Mesothelial cell of epicardium (in vitro differentiated cells): Measurements from ENCODE around the gene WDR70. TPM values are rescaled to one million over a fixed set of nuclear protein-coding genes. Genes with fewer than 3 reads are reported as not detected.
"Not testable (repeated sequence)": the region's sequence is repeated elsewhere in the genome, so short reads cannot be mapped to it uniquely, and the experiment has no call there.

ENCODE experiments used
- DNase-seq, 2 experiments: peaks; one replicate each; pipeline ENCODE4 v3.0.0; 2021; ENCODE audit warnings: low spot score in 2 of 2; ENCODE audit not compliant: unreplicated experiment in 2 of 2
- H3K27ac Mint-ChIP-seq: 2 replicates; pipeline ENCODE4 v1.8.0; 2021; ENCODE audit warnings: mixed read lengths
- H3K27me3 Mint-ChIP-seq: 2 replicates; pipeline ENCODE4 v1.8.0; 2021; ENCODE audit warnings: low read depth, mixed read lengths
- H3K36me3 Mint-ChIP-seq: 2 replicates; pipeline ENCODE4 v1.8.0; 2021; ENCODE audit warnings: mixed read lengths
- H3K4me1 Mint-ChIP-seq: 2 replicates; pipeline ENCODE4 v1.8.0; 2021; ENCODE audit warnings: mixed read lengths
- H3K4me3 Mint-ChIP-seq: 2 replicates; pipeline ENCODE4 v1.8.0; 2021; ENCODE audit warnings: mild to moderate bottlenecking, moderate library complexity, mixed read lengths
- H3K9me3 Mint-ChIP-seq: 2 replicates; pipeline ENCODE4 v1.8.0; 2021; ENCODE audit warnings: mixed read lengths
- total RNA-seq: library from RNA; stranded (reverse); gene quantifications from 3 replicates; pipeline ENCODE4 v1.2.1, GENCODE V29; 2021
- TF ChIP-seq, protein P1 (sequence below): fragments of 200-600 bp; sonication (generic); IDR thresholded peaks from one replicate; pipeline ENCODE4 v1.5.0; 2021; ENCODE audit warnings: antibody characterized with exemption; ENCODE audit not compliant: unreplicated experiment

Gene WDR70
- total RNA-seq, 1 donor from 2014 or later = 47.8 TPM

DNA sequence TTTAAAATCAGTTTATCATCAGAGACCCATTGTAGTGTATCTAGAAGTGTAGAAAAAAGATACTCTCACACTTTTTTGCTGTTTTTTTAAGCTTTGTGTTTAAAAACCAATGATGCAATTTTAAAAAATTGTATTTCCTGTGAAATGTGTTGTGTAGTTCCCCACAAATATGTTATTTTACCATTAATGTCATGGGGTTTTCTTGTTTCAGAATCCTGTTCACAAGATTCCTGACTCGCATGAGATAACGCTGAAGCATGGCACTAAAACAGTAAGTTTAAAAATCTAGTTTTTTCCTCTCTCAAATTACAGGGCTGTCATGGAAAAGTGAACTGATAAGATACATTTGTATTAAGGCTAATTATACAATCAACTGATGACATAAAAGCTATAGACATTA, 58.6 kb downstream of the WDR70 start:
- H3K9me3 Mint-ChIP-seq = no peaks in the 10 kb centered on the region
- TF ChIP-seq, protein P1, sequence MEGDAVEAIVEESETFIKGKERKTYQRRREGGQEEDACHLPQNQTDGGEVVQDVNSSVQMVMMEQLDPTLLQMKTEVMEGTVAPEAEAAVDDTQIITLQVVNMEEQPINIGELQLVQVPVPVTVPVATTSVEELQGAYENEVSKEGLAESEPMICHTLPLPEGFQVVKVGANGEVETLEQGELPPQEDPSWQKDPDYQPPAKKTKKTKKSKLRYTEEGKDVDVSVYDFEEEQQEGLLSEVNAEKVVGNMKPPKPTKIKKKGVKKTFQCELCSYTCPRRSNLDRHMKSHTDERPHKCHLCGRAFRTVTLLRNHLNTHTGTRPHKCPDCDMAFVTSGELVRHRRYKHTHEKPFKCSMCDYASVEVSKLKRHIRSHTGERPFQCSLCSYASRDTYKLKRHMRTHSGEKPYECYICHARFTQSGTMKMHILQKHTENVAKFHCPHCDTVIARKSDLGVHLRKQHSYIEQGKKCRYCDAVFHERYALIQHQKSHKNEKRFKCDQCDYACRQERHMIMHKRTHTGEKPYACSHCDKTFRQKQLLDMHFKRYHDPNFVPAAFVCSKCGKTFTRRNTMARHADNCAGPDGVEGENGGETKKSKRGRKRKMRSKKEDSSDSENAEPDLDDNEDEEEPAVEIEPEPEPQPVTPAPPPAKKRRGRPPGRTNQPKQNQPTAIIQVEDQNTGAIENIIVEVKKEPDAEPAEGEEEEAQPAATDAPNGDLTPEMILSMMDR = no peak
- no peak for DNase-seq
- H3K4me3 Mint-ChIP-seq = no peak overlapping the region
- peaks cover 4% of the 10 kb centered on the region for H3K36me3 Mint-ChIP-seq
- no peak overlapping the region for H3K27ac Mint-ChIP-seq
- peaks cover 17% of the 10 kb centered on the region for H3K4me1 Mint-ChIP-seq
- H3K27me3 Mint-ChIP-seq = no peaks in the 10 kb centered on the region

DNA sequence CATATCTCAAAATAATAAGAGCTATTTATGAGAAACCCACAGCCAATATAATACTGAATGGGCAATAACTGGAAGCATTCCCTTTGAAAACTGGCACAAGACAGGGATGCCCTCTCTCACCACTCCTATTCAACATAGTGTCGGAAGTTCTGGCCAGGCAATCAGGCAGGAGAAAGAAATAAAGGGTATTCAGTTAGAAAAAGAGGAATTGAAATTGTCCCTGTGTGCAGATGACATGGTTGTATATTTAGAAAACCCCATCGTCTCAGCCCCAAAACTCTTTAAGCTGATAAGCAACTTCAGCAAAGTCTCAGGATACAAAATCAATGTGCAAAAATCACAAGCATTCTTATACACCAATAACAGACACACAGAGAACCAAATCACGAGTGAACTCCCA, 66.7 kb downstream of the WDR70 start:
- peaks cover 50% of the 10 kb centered on the region for H3K36me3 Mint-ChIP-seq
- peaks cover 16% of the 10 kb centered on the region for H3K9me3 Mint-ChIP-seq
- H3K4me1 Mint-ChIP-seq, H3K27me3 Mint-ChIP-seq, H3K4me3 Mint-ChIP-seq, DNase-seq, H3K27ac Mint-ChIP-seq: not testable (repeated sequence)

DNA sequence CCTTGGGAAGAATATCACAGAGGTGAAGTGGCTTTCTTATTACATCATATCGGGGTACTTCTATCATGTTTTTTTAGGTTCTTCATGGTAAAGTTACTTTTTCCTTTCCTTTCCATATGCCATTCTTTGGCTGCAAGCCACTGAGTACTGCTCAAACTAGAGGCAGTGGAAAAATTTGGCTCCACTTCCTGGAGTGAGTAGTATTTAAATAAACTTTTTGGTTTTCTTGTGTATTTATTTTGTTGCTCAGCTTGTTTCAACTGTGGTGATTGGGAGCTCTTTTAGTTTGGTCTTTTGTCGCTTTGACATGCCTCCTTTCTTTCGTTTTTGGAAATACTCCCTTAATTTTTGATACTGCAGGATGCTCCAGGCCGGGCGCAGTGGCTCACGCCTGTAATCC, 69.8 kb downstream of the WDR70 start:
- Mint-ChIP-seq H3K36me3 (peaks cover 65% of the 10 kb centered on the region), H3K4me1 (no peaks in the 10 kb centered on the region), H3K27ac (no peak overlapping the region), H3K4me3 (no peak overlapping the region), H3K27me3 (no peaks in the 10 kb centered on the region), H3K9me3 (peaks cover 23% of the 10 kb centered on the region)
- TF ChIP-seq, protein P1 = no peak
- DNase-seq = no peak

DNA sequence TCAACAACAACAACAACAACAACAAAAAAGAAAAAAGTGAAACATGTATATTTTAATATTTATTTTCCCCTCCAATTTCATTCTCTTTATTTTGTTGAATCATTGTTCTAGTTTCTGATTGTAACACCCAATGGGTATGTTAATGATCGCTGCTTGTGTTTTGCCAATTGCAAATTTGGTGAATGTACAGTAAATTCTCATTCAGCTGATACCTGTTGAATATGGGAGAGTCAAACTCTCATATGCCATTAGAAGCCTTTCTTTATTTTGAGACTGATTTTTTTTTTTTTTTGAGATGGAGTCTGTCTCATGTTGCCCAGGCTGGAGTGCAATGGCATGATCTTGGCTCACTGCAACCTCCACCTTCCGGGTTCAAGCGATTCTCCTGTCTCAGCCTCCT, 72.9 kb downstream of the WDR70 start:
- H3K36me3 Mint-ChIP-seq = peaks cover 44% of the 10 kb centered on the region
- not testable (repeated sequence) for H3K27ac Mint-ChIP-seq, DNase-seq, H3K4me1 Mint-ChIP-seq, H3K27me3 Mint-ChIP-seq, H3K4me3 Mint-ChIP-seq
- H3K9me3 Mint-ChIP-seq = peaks cover 22% of the 10 kb centered on the region

DNA sequence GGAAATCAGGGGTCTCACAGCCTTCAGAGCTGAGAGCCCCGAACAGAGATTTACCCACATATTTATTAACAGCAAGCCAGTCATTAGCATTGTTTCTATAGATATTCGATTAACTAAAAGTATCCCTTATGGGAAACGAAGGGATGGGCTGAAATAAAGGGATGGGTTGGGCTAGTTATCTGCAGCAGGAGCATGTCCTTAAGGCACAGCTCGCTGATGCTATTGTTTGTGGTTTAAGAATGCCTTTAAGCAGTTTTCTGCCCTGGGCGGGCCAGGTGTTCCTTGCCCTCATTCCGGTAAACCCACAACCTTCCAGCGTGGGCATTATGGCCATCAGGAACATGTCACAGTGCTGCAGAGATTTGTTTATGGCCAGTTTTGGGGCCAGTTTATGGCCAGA, 74.1 kb downstream of the WDR70 start:
- Mint-ChIP-seq H3K36me3 (peaks cover 45% of the 10 kb centered on the region), H3K9me3 (peaks cover 19% of the 10 kb centered on the region)
- H3K4me1 Mint-ChIP-seq, DNase-seq, H3K27ac Mint-ChIP-seq, H3K27me3 Mint-ChIP-seq, H3K4me3 Mint-ChIP-seq: not testable (repeated sequence)

DNA sequence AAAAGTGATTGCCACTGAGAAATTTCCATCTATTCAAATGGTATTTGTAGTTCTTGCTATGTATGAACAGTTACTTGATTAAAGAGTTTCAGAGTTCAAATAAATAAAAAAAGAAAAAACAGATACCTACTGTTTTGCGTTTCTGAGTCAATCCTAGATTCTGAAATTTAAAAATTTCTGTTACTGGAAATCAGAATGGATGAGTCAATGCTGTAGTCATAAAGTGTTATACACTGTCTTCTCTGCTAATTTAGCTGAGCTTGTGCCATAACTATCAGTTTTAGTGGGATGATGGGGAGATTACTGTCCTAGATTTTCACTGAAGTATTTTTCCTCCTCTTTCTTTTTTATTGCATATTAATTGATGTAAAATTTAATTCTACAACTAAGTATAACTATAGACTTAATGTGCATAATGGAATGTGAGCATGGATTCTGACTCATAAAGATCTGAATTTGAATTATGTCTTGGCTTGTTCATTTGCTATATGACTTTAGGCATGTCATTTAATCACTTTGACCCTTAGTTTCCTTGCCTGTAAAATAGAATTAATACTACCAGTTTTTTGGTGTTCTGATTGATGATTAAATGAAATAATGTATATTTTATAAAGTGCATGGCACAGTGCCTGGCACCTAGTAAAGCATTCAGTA, 75.4 kb downstream of the WDR70 start:
- peaks cover 37% of the 10 kb centered on the region for H3K36me3 Mint-ChIP-seq
- peaks cover 10% of the 10 kb centered on the region for H3K9me3 Mint-ChIP-seq
- H3K27ac Mint-ChIP-seq, H3K27me3 Mint-ChIP-seq, H3K4me3 Mint-ChIP-seq, DNase-seq, H3K4me1 Mint-ChIP-seq: not testable (repeated sequence)

DNA sequence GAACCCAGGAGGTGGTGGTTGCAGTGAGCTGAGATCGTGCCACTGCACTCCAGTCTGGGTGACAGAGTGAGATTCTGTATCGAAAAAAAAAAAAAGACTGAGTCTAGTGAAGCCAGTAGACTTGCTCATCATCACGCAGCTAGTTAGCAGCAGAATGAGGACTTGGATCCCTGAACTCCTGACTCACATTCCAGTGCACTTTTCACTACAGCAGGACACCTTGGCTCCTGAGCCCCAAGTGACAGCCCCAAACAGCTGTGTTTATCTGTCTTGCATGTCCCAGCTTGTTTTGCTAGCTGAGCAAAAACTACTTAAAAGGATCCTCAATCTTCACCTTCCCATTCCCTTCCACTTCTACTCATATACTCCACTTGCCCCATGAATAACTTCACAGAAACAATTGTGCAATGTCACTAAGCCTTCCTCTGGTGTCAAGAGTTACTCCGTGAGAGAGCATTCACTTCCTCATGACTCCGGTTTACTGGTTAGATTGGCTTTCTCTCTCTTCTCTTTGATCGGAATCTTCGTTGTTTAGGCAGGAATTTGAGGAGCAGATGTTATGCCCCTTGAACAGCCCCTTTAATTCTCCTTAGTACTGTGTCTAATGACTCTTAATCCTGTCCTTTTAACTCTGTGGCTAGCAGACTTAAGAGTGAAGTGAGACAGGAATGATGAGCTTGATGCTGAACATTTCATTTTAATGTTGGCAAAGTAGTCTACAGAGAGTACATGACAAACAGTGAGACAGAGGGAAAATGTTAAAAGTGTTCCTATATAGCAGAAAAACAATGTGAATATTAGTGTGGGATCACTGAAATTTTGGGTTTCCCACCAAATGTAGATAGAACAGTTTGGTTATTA, 84.3 kb downstream of the WDR70 start:
- H3K9me3 Mint-ChIP-seq, H3K4me3 Mint-ChIP-seq, H3K4me1 Mint-ChIP-seq, H3K27ac Mint-ChIP-seq, H3K27me3 Mint-ChIP-seq, DNase-seq, H3K36me3 Mint-ChIP-seq: not testable (repeated sequence)

DNA sequence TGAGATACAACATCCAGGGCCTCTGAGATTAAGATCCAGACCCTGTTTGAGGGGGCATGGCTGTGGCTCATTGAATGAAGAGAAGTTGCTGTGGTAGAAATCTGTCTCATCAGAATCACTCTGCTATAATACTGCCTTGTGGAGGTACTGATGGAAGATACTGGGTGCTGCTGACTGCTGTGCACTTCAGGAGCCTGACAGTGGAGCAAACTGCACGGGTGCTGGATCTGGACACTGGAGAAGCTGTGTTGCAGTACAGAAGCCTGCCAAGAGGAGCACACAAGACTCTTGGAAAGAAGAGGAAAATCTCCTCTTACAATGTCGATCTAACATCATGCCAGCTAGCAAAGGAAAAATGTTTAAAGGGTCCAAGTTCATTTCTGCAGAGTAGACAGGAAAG, 85.5 kb downstream of the WDR70 start:
- not testable (repeated sequence) for H3K9me3 Mint-ChIP-seq, H3K27ac Mint-ChIP-seq, H3K27me3 Mint-ChIP-seq, DNase-seq, H3K4me3 Mint-ChIP-seq, H3K4me1 Mint-ChIP-seq
- peaks cover 14% of the 10 kb centered on the region for H3K36me3 Mint-ChIP-seq

DNA sequence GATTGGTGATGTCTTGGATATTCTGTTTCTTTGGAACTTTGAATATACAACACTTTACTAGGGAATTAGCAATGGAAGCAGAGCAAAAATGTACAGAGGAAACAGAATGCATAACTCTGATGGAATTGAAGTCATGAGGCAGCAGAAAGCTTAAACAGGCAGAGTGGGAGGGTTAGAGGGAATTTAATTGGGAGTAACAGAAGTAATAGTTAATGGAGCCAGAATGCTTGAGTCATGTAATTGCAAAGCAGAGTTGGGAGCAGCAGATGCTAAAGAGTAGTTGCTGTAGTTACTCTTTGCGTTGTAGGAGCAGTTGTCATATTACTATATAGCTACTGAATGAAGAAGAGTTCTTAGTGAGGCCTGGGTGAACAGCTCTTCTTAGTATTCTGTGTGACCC, 90.3 kb downstream of the WDR70 start:
- Mint-ChIP-seq H3K36me3 (peaks cover 24% of the 10 kb centered on the region), H3K9me3 (peaks cover 11% of the 10 kb centered on the region)
- DNase-seq, H3K27ac Mint-ChIP-seq, H3K27me3 Mint-ChIP-seq, H3K4me1 Mint-ChIP-seq, H3K4me3 Mint-ChIP-seq: not testable (repeated sequence)
